SK-N-DZ (cell line): ENCODE measurements around the gene LAMA3.

Source experiments
- DNase-seq: peaks from one replicate; pipeline ENCODE4 v3.0.0-alpha.2; 2015; ENCODE audit warnings: low spot score

LAMA3 gene

GRCh38 chr18:23765931-23766330 lies 76.7 kb downstream of the LAMA3 start:
- DNase-seq = no peak

- DNase-seq = no peak
Measured at GRCh38 chr18:23772327-23773024, 83.2 kb downstream of the LAMA3 start.

- no peak for DNase-seq
Measured at GRCh38 chr18:23776306-23776705, 87.1 kb downstream of the LAMA3 start.

GRCh38 chr18:23778828-23779227 lies 89.6 kb downstream of the LAMA3 start:
- DNase-seq = no peak

- no peak for DNase-seq
Measured at GRCh38 chr18:23779696-23780303, 90.5 kb downstream of the LAMA3 start.

GRCh38 chr18:23784832-23785245 lies 95.6 kb downstream of the LAMA3 start:
- DNase-seq = no peak

- DNase-seq = no peak
Measured at GRCh38 chr18:23793051-23793450, 103.8 kb downstream of the LAMA3 start.

- no peak for DNase-seq
Measured at GRCh38 chr18:23793985-23794867, 105.0 kb downstream of the LAMA3 start.

GRCh38 chr18:23798249-23798648 lies 109.0 kb downstream of the LAMA3 start:
- no peak for DNase-seq

- DNase-seq = no peak
Measured at GRCh38 chr18:23798824-23799223, 109.6 kb downstream of the LAMA3 start.

- no peak for DNase-seq
Measured at GRCh38 chr18:23799540-23799939, 110.3 kb downstream of the LAMA3 start.

GRCh38 chr18:23800902-23801301 lies 111.6 kb downstream of the LAMA3 start:
- DNase-seq = no peak

GRCh38 chr18:23802817-23803216 lies 113.6 kb downstream of the LAMA3 start:
- DNase-seq = no peak

GRCh38 chr18:23803755-23804154 lies 114.5 kb downstream of the LAMA3 start:
- DNase-seq = no peak

GRCh38 chr18:23805898-23806297 lies 116.6 kb downstream of the LAMA3 start:
- DNase-seq = no peak

GRCh38 chr18:23809415-23809814 lies 120.2 kb downstream of the LAMA3 start:
- DNase-seq = no peak

GRCh38 chr18:23810396-23810795 lies 121.1 kb downstream of the LAMA3 start:
- DNase-seq = no peak

GRCh38 chr18:23811176-23811575 lies 121.9 kb downstream of the LAMA3 start:
- DNase-seq = no peak

GRCh38 chr18:23812546-23813440 lies 123.5 kb downstream of the LAMA3 start:
- DNase-seq = peak; percentile 45

GRCh38 chr18:23814991-23815614 lies 125.8 kb downstream of the LAMA3 start:
- peak; percentile 27 for DNase-seq

GRCh38 chr18:23816021-23816420 lies 126.8 kb downstream of the LAMA3 start:
- no peak for DNase-seq
